Pulmonary artery endothelial cell (primary cell): ENCODE data around the gene KIF25. TPM values are rescaled to one million over a fixed set of nuclear protein-coding genes. Genes with fewer than 3 reads are reported as not detected.
A peak's percentile ranks its signal among the peaks of the same experiment; 100 is the strongest.
"Not testable (repeated sequence)": the region's sequence is repeated elsewhere in the genome, so short reads cannot be mapped to it uniquely, and the experiment has no call there.

Experiments used
- DNase-seq: peaks from one replicate; pipeline ENCODE4 v3.0.0-alpha.2; 2011; ENCODE audit warnings: low read depth, low spot score
- total RNA-seq: library from RNA; depleted of rRNA; stranded (reverse); fragments of >200 nt; gene quantifications from 2 replicates; pipeline ENCODE4 v1.2.3, GENCODE V29; 2014

The KIF25 gene
- total RNA-seq, 1 donor from 2014 or later: not detected

- no peak for DNase-seq
Measured at GRCh38 chr6:167995731-167996151, 1.7 kb upstream of the KIF25 start.

DNA sequence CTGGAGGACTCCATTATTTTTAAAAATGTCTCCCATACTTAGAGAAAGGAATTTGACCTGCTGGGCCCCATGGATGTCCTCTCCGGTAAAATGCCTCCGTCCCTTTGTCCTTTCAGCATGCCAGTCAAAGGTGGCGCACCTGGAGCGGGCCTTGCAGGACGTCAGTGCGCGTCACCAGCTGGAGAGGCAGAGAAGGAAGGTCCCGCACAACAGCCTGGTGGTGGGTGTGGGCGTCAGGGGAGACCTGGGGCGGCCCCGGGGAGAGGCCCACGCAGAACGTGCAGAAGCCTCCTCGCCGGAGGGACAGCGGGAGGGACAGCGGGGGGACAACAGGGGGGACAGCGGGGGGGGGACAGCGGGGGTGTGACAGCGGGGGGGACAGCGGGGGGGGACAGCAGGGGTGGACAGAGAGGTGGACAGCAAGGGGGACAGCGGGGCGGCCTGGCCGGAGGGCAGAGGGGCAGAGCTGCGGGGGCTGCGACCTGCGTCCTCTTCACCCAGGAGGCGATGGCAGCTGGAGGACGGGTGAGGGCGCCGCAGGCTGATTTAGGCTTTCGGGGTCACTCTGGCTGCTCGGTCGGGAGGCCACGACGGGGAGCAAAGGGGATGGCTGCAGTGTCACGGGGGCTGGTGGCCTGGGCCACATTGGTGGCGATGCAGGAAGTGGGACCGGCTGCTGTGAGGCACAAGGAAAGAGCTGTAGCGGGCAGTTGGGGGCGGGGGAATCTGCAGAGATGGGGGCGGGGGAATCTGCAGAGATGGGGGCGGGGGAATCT is 859 bp upstream of the KIF25 start:
- DNase-seq: no peak

GRCh38 chr6:167998215-167998614 is 744 bp downstream of the KIF25 start:
- DNase-seq: no peak

GRCh38 chr6:168000198-168001028 is 2.9 kb downstream of the KIF25 start:
- DNase-seq: no peak

GRCh38 chr6:168001029-168001332 is 3.5 kb downstream of the KIF25 start:
- DNase-seq: no peak

DNA sequence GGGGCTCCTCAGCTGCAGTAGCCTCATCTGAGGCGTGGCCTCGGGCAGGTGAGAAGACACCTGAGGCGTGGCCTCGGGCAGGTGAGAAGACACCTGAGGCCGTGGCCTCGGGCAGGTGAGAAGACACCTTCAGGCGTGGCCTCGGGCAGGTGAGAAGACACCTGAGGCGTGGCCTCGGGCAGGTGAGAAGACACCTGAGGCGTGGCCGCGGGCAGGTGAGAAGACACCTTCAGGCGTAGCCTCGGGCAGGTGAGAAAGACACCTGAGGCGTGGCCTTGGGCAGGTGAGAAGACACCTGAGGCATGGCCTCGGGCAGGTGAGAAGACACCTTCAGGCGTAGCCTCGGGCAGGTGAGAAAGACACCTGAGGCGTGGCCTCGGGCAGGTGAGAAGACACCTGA is 4.0 kb downstream of the KIF25 start:
- DNase-seq: not testable (repeated sequence)

DNA sequence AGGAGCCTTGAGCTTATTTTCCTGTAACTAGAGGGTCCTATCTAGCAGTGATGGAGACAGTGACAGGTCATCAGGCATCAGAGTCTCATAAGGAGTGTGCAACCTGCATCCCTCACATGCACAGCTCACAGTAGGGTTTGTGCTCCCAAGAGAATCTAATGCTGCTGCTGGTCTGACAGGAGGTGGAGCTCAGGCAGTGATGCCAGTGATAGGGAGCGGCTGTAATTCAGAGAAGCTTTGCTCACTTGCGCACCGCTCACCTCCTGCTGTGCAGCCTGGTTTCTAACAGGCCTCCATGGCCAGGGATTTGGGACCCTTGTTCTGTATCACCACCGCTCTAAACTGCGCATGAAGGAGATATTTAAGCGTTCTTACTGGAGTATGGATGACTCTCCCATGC is 5.3 kb downstream of the KIF25 start:
- DNase-seq: no peak

- no peak for DNase-seq
Measured at GRCh38 chr6:168004023-168004422, 6.6 kb downstream of the KIF25 start.

GRCh38 chr6:168004945-168005344 is 7.5 kb downstream of the KIF25 start:
- DNase-seq: no peak

DNA sequence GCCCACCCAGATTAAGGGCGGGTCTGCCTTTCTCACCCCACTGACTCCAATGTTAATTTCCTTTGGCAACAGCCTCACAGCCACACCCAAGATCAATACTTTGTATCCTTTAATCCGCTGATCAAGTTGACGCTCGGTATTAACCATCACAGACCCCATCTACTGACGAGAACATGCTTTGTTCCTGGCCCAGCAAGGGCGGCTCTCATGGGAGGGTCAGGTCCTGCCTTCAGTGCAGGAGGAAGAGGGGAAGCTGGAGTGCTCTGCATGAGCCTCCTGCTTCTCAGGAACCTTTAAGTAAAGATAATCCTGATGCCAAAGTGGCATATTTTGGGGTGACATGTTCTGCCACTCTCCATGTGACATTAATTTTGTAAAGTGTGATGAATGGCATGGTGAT is 8.3 kb downstream of the KIF25 start:
- DNase-seq: no peak

DNA sequence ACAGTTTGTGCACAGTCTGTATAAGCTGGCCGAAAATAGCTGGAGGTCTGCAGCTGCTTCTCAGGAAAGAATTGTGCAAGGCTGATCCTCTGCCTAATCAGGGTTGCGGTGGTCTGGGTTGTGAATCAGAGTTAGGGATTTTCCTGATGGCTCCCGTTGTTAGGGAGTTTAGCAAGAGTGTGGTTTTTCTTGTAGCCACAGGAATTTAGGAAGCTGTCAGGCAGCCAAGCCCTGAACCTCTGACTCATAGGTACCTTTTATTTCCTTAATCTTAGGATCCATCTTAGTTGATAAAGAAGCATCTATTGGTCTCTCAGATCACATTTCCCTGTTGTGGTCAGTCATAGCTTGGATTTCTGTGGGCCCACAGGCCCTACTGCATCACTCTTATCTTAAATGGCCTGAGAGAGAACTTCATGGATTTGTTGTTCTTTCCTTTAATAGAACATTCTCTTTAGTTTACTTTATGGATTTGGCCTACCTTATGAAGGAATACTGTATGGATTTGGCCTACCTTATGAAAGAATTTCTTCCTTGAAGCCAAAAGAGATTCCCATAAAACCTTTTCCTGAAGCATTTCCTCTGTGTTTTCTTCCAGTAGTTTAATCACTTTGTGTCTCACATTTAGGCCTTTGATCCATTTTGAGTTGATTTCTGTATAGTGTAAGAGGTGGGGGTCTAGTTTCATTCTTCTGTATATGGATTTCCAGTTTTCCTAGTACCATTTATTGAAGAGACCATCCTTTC is 10.3 kb downstream of the KIF25 start:
- peak; percentile 58 for DNase-seq

GRCh38 chr6:168009331-168009730 is 11.9 kb downstream of the KIF25 start:
- DNase-seq: no peak

GRCh38 chr6:168011291-168011690 is 13.8 kb downstream of the KIF25 start:
- no peak for DNase-seq

- DNase-seq: no peak
Measured at GRCh38 chr6:168012431-168013249, 15.2 kb downstream of the KIF25 start.

DNA sequence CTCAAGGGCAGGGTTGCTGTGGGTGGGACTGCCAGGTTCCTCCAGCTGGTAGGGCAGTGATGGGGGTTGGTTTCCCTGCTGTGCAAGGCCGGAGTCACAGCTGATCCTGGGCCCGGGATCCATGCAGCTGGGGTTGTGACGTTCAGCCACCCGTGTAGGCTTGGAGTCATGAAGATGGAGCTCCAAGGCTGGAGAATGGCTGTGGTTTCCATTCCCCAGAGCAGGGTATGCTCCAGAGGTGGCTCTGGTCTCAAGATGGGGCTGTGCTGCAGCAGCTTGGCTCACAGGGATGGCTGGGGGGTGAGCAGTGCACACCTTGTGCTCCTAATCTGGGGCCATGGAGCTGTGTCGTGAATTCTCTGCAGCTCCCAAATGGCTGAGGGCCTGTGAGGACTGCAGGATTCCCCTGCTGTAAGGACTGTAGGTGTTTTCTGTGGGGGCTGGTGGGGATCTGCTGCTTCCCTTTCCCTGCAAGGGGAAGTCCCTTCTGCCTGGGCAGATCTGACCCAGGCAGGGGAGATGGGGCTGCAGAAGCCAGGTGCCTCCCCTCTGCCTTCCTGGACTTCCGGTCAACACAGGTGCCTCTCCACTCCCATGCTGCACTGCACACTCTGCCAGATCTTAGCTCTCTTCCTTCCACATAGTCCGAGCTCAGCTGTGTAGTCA is 15.9 kb downstream of the KIF25 start:
- no peak for DNase-seq

GRCh38 chr6:168014428-168014827 is 17.0 kb downstream of the KIF25 start:
- DNase-seq: no peak

GRCh38 chr6:168015009-168015408 is 17.5 kb downstream of the KIF25 start:
- DNase-seq: no peak

DNA sequence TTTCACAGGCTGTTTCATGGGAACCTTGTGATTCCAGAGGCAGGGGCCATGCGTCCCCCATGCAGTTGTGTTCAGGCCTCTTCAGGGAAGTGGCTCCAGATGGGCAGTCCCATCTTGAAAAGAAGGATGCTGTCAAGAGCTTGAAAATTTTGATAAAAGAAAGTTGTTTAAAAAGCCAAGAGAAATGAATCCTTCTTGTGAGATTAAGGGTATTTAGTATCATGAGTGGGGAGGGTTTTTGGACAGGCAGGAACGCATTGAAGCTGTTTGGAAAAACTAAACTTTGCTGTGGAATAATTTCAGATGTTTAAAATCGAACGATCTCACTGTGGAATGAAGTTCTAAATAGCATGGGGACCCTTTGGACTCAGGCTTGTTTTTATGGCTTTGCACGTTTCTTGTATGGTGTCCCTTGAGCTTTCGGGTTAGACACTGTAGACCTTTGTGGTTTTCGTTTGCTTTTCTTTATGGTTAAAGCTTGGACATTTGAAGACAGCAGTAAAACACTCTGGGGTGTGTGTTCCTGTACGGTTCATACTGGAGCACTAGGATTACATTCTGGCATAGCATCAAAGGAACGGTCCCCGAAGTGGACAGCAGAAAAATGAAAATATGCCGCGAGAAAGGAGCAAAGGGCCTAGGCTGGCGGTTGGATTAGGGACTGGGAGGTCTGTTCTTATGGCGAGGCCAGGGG is 18.2 kb downstream of the KIF25 start:
- DNase-seq: no peak

DNA sequence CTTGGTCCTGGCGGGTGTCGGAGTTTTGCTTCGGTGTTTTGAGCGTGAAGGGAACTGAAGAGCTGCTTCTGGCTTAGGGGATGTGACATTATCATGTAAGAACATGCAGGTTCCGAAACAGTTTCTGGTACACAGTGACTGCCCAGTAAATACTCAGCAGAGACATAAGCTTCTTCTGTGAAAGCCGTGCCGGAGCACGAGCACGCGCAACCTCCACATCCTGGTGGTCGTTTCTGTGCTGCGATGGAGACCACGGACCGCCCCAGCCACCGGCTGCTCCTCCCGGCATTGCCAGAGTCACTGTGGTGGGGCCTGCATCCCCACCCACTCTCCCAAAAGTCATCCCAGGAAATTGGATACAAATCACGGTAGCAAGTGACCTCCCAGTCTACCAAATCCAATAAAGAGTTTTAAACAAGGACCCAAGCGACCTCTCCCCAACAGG is 18.7 kb downstream of the KIF25 start:
- DNase-seq: no peak
